Activated naive CD4-positive, alpha-beta T cell treated with anti-CD3 and anti-CD28 coated beads, Interleukin-2, amount 50 U/mL, for 16 hours (primary cell): Measurements from ENCODE around the gene DYNLL1.
"Not testable (repeated sequence)": the region's sequence is repeated elsewhere in the genome, so short reads cannot be mapped to it uniquely, and the experiment has no call there.

ENCODE experiments used
- DNase-seq: peaks from one replicate; pipeline ENCODE4 v3.0.0-alpha.2; 2020

The DYNLL1 gene

DNA sequence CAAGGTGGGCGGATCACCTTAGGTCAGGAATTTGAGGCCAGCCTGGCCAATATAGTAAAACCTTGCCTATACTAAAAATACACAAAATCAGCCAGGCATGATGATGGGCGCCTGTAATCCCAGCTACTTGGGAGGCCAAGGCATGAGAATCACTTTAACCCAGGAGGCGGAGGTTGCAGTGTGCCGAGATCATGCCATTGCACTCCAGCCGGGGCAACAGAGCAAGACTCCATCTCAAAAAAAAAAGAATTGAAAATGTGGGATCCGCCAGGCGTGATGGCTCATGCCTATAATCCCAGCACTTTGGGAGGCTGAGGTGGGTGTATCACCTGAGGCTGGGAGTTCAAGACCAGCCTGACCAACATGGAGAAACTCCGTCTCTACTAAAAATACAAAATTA is 23.4 kb downstream of the DYNLL1 start:
- not testable (repeated sequence) for DNase-seq

DNA sequence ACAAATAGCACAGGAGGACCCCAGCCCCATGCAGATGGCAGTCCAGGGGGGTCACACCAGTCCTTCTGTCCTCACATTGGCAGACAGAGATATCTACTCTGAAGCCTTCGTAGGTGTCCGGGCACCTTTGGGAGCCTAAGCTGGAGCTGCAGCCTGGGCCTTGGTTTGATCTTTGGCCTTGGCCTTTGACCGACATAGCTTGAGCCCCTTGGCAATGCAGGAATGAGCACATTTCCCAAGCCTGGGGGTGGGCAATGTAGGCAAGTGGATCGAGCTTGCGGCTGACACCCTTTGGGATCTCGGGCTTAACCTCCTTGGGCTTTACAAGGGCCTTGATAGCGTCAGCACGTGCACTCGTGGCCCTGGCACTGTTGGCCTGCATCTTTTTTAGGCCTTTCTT is 26.7 kb downstream of the DYNLL1 start:
- DNase-seq, result no peak

DNA sequence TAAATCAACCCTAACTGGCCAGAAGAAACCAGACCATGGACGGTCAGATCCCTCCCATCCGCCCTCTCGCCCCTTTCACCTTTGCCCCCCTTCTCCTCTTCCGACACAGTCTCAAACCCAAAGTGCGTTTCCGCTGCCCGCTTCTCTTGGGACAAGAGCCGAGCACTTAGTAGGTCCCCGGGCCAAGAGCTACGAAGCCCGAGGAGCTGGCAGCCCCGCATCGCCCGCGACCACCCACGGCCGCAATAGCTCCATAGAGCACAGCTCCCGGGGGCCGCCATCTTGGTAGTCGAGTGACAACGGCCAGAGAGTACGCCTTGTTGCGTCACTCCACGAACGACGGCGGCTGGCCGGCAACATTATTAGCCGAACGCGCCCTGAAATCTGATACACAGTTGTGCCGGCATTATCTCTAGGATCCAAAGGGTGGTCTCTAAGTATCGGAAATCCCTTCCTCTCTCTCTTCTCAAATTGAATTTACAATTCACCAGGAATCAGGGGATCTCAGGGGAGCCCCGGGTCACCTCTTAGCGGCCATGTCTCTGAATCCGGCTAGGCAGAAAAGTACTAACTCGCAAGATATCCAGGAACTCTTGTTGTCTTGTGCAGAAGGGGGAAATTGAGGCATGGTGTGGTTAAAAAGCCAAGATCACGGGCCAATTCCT is 33.1 kb downstream of the DYNLL1 start, which contains the start of gene COQ5:
Gene COQ5 (minus strand): TSS at position 298 of the 665 bp plus-strand sequence. CDS start 17 bp downstream, at position 281.
- peak; percentile 86 for DNase-seq

DNA sequence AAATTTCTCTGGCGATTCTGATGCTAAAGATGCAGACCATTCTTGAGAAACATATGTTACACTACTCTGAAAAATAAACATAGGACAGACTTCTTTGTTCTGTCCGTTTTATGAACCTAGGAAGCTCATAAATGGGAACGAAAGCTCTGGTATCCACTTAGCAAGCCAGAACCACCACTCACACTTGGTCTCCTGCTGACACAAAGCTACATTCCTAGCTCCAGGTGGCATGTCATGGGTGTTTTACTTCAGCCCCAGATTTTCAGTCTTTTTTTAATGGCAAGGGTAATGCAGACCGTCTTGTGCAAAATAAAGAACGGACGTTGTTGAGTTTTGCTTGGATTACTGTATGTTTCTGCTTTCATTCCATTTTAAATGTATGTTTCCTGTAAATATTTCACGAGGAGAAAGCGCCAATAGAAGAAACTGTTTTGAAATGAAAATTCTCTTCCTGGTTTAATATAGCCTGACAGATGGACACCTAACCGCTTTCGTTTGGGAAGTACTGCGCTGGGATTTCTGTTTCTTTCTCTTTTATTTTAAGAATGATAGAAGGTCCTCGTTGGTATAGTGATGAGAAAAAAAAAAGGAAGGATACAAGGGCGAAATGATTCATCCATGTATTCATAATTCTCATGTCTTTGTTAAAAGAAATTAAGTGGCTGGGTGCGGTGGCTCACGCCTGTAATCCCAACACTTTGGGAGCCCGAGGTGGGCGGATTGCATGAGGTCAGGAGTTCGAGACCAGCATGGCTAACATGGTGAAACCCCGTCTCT is 33.9 kb downstream of the DYNLL1 start:
- DNase-seq, result no peak

DNA sequence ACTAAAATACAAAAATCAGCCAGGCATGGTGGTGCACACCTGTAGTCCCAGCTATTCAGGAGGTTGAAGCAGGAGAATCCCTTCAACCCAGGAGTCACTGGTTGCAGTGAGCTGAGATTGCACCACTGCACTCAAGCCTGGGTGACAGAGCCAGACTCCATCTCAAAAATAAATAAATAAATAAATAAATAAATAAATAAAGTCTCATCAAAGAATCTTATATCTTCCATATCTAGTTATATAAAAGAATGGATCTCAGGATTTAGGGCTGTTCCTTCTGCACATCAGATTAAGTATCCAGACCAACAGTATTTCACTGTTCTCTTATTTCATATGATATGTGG is 34.5 kb downstream of the DYNLL1 start:
- not testable (repeated sequence) for DNase-seq

DNA sequence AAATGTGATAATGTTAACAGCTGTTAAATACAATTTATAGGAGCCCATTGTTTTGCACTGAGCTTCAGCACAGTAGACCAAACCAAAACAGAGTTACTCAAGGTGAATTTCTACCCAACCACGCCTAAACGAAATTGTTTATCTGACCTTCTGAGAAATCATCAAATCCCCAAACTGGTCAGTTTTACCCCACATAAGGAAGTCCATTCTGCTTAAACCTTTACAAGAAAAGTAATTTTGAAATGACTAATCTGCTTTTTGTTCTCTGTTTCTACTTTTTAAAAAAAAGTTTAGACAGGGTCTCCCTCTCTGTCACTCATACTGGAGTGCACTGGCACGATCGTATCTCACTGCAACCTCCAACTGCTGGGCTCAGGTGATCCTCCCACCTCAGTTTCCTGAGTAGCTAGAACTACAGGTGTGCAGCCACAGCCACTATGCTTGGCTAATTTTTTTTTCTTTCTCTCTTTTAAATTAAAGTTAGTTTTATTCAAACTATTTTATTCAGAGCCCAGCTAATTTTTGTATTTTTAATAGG is 36.9 kb downstream of the DYNLL1 start:
- DNase-seq, result no peak

DNA sequence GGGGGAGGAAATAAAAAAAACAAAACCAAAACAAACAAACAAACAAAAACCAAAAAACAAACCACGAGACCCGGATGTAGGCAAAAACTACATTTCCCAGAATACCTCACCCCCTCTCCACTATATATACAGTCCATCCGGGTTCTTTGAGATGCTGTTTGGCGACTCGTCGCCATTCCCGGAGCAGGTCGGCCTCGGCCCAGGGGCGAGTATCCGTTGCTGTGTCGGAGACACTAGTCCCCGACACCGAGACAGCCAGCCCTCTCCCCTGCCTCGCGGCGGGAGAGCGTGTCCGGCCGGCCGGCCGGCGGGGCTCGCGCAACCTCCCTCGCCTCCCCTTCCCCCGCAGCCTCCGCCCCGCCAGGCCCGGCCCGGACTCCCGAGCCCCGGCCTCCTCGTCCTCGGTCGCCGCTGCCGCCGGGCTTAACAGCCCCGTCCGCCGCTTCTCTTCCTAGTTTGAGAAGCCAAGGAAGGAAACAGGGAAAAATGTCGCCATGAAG is 38.3 kb downstream of the DYNLL1 start, which contains the start of gene RNF10:
Gene RNF10 (plus strand): TSS at position 154 of the 500 bp plus-strand sequence. CDS start 456 bp downstream, outside the sequence.
- DNase-seq, result peak; percentile 66

DNA sequence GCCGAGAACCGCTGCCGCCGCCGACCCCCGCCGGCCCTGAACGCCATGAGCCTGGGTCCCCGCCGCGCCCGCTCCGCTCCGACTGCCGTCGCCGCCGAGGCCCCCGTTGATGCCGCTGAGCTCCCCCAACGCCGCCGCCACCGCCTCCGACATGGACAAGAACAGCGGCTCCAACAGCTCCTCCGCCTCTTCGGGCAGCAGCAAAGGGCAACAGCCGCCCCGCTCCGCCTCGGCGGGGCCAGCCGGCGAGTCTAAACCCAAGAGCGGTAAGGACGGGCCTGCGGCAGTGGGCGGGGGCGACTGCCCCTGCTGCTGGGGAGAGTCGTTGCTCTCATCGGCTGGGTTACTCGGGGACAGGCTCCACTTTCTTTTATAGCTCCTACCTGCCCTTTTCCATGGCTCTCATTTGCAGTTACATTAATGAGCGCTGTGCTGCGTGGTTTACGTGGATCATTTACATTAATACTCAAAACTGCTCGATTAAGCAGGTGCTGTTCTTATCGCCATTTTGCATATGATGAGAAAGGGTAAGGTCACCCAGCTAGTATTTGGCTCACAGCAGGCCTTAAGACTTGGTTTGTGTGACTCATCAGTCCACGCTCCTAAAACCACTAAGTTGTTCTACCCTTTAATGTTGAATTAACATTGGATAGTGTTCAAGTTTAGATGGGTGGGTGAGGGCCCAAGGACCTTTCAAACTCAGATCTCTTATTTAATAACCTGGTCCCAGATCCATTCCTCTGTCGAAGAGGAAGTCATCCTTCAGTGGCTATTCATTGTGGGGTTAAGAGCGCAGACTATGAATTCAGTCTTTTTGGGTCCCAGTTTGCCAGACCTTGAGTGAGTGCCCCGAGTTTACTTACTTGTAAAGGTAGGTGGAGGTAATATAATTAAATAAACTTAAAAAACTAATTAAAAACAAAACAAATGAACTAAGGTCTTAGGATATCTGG is 39.1 kb downstream of the DYNLL1 start:
- DNase-seq, result peak; percentile 62

DNA sequence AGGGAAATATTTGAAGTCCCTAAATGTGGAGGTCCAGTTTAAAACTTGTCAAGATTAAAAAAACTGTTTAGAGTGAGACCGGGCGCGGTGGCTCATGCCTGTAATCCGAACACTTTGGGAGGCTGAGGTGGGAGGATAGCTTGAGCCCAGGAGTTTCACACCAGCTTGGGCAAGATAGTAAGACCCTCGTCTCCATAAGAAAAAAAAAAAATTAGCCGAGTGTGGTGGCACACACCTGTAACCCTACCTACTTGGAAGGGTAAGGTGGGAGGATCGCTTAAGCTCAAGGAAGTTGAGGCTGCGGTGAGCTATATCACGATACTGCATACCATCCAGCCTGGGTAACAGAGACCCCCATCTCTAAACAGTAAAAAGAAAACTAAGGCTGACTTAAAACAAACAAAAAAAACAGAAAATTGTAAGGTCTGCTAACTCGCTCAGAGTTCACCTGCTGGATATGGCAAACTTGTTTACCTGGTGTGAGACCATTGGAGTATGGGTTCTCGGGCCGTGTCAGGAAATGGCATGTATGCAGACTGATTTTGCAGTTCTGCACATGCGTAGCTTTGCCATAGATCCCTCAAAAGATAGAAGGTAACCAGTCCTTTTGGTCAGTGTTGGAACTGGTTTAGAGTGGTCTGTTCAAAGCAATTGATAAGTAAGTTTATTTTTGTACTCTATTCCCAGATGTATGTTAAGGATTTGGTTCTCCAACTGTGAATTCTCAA is 40.3 kb downstream of the DYNLL1 start:
- DNase-seq, result no peak

DNA sequence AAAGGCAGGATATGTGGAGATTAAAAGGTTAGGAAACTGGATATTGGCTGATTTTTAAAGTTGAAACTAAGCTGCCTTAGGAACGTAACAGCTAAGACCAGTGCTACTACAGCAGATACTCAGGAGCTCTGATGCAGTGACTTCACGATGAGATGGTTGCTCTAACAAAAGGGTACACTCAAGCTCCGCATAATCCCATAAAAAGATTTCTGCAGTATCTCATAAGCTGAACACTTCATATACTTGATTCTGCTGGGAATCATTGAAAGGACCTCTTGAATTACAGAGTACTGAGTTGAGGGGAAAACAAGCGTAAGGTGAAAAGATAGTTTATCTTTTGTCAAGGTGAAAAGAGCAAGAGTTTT is 41.9 kb downstream of the DYNLL1 start:
- no peak for DNase-seq

DNA sequence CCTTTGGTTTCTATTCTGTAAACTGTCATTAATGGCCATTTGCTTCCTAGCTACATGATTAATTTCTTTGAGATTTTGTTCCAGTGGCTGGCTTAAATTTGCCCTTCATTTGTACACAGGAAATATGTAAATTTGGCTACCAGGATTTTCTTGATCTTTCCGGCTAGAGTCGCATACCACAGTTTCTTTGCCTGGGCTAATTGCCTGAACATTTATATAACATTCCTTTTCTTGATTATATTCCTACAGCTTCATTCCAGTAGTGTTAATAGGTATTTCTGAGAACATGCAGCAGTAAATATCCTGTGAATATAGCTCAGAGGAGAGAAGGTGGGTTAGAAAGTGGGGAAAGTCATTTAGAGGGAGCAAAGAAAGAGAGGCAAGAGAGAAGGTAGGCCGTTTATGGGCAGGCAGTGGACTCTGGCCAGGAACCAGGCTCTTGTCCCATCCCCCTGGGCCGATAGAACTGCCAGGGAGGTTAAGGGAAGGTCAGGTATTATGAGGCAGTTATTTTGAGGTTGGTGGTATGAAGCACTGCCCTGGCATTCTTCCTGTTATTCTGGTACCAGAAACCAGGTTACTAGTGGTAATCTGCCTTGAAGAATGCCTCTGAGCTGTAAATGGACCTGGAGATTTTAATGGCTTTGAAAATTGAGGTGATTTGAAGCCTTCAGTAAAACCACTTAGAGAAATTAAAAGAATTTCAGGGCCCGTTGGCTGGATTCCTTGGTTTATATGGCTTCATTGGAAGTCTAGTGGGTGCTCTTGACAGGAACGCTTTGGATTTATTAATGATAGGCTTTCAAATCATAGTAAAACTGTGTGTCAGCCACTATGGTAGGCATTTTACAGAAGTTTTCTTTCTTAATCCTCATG is 42.6 kb downstream of the DYNLL1 start:
- DNase-seq, result no peak

DNA sequence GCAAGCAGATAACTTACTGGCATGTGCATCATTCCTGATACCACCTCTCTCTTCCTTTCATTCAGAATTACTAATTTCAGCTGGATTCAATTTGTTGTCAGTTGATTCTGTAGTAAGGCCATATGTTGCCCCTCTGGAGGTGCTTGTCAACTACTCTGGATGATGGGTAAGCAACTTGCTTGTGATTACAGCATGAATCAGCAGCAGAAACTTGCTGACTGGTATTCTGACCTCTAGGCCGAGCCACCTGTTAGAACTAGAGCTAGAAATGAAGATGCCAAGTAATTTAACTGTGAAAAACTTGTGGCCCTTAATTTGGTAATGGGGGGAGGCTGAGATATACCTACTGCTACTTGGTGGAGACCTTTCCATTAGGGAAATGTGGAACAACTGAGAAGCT is 43.4 kb downstream of the DYNLL1 start:
- DNase-seq, result no peak

DNA sequence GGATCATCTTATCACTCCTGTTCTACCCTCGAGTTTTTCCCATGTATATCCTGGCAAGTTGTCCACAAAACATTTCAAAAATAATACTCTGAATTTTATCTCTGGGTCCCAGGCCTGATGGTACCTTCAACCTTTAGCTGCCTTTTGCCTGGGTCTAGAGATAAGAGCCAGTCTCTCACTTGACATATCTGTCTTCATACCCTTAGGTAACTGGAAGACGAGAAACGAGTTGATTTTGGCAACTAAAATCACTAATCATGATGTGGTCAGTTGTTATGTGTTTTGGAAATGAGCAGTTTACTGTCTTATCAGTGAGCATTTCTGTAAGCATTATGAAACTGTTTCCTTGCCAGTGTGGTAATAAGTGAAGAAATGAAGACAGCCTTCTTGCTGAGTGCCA is 44.5 kb downstream of the DYNLL1 start:
- no peak for DNase-seq

DNA sequence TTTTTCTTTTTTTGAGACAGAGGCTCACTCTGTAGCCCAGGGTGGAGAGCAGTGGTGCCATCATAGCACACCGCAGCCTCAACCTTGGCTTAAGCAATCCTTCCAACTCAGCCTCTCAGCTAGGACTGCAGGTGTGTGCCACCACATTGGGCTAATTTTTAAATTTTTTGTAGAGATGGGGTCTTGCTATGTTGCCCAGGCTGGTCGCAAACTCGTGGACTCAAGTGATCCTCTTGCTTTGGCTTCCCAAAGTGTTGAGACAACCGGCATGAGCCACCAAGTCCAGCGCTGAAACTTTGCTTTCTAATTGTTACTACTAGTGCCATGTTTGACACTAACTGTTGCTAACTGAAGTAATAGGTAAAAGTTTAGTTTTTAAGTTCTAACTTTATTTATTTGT is 46.3 kb downstream of the DYNLL1 start:
- no peak for DNase-seq

DNA sequence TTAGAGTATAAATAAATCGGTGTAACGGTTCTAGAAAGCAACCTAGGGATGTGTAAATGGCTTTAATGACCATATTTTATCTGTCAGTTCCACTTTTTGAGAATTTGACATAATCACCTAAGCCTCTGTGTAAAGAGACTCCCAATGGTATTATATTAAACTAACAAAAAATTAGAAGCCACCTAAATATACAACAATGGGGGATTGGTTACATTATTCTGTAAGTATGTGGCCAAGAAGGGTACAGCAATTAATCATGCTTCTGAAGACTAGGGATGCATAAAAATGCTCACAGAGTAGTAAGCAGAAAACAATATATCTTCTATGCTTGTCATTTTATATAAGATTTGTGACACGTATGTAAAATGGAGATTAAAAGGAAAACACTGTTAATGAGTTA is 48.8 kb downstream of the DYNLL1 start:
- DNase-seq, result no peak

DNA sequence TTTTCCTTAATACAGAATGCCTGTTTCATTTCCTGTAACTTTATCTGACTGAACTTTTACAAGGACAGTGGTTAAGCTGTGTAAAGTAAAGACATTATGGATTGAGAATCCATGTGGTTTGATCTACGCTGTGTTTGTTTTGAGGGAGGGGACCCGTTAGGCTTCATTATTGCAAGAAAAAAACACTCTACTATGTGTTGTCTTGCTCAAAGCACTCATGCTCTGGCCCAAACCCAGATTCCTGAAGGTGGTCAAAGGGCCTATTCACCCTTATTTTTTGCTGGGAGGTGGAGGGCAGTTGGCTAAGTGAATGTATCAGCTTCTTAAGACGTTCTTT is 50.1 kb downstream of the DYNLL1 start:
- DNase-seq, result no peak
